ENCODE data around the gene SLC6A9.

- TF ChIP-seq CTCF (IDR thresholded peaks at IDR 0.05) (no peak), POLR2AphosphoS5 (IDR thresholded peaks at IDR 0.05; ENCODE audit: insufficient read depth in 1 of 2, low read depth in 1 of 2) (no peak)
Measured at GRCh38 chr1:43994794-43995790, 36.2 kb downstream of the SLC6A9 start.
